Vagina (tissue), 2 donors: Measurements from ENCODE around the gene KCNK2. TPM values are rescaled to one million over a fixed set of nuclear protein-coding genes. Genes with fewer than 3 reads are reported as not detected.

Experiments
- DNase-seq, 2 donors: peaks; one replicate each; pipeline ENCODE4 v3.0.0-alpha.2; 2017; ENCODE audit errors: extremely low spot score in 2 of 2
- H3K27ac ChIP-seq: fragments of 200-600 bp; sonication (generic); one replicate; pipeline ENCODE4 v1.5.1; 2019
- H3K27me3 ChIP-seq: fragments of 200-600 bp; sonication (generic); one replicate; pipeline ENCODE4 v1.5.1; 2019
- H3K36me3 ChIP-seq, 2 donors: fragments of 200-600 bp; sonication (generic); one replicate each; pipeline ENCODE4 v1.5.1; 2017 to 2019
- H3K4me1 ChIP-seq: fragments of 200-600 bp; sonication (generic); one replicate; pipeline ENCODE4 v1.5.1; 2019
- H3K4me3 ChIP-seq, 2 donors: fragments of 200-600 bp; sonication (generic); 1 replicate in 1 of 2; 2 replicates in 1 of 2; pipeline ENCODE4 v1.5.1; 2016 to 2019
- H3K9me3 ChIP-seq: fragments of 200-600 bp; sonication (generic); one replicate; pipeline ENCODE4 v1.5.1; 2019
- POLR2A ChIP-seq, 2 donors: fragments of 450-650 bp; IDR thresholded peaks; one replicate each; pipeline ENCODE4 v1.6.1; 2017; ENCODE audit warnings: antibody characterized with exemption in 2 of 2, mild to moderate bottlenecking in 2 of 2, moderate library complexity in 2 of 2
- POLR2AphosphoS5 ChIP-seq, 2 donors: sonication (generic); formaldehyde crosslinking; IDR thresholded peaks; one replicate each; pipeline ENCODE4 v1.9.0; 2017; ENCODE audit warnings: antibody characterized with exemption in 2 of 2, mild to moderate bottlenecking in 2 of 2, low read depth in 1 of 2; ENCODE audit not compliant: insufficient read depth in 1 of 2
- intact Hi-C: fragments of 100-400 bp; cut with DNase I; formaldehyde crosslinking; loops from one replicate; pipeline ENCODE4 v1.15.1; 2023
- total RNA-seq: library from RNA; depleted of rRNA; stranded (reverse); fragments of >200 nt; gene quantifications from one replicate; pipeline ENCODE4 v1.2.3, GENCODE V29; 2016
- TF ChIP-seq, protein P1 (sequence below), 3 experiments: fragments of 450-650 bp in 2 of 3; fragments of 200-600 bp in 1 of 3; sonication (generic) in 1 of 3; IDR thresholded peaks; one replicate each; pipeline ENCODE4 v1.5.1; 2017 to 2019; ENCODE audit warnings: antibody characterized with exemption in 3 of 3, mild to moderate bottlenecking in 2 of 3, moderate library complexity in 2 of 3

KCNK2 gene
- total RNA-seq, 1 donor from 2014 or later = 2.5 TPM

DNA sequence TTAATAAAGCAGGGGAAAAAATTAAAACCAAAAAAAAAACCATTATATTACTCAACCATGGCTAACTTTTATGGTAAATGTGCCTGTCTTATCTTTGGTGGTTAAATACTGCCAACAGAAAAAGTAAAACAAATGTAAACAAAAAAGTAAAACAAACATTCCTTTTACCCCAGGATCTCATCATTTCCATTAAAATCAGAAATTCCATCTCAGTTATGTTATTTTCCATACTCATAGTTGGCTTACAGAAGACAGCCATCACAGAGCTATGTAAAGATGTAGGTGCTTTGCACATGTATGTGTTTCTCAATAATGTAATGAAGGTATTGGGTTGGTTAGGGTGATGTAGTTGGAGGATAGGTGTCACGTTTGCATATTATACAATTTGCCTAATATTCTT lies 185.0 kb downstream of the KCNK2 start:
- intact Hi-C loops = no loop called here
- H3K9me3 ChIP-seq = no peaks in the 10 kb centered on the region
- H3K36me3 ChIP-seq = no peaks in the 10 kb centered on the region
- H3K27me3 ChIP-seq = no peaks in the 10 kb centered on the region
- TF ChIP-seq POLR2AphosphoS5 (IDR thresholded peaks at IDR 0.05; ENCODE audit: insufficient read depth in 1 of 2, low read depth in 1 of 2) = no peak
- TF ChIP-seq, protein P1, sequence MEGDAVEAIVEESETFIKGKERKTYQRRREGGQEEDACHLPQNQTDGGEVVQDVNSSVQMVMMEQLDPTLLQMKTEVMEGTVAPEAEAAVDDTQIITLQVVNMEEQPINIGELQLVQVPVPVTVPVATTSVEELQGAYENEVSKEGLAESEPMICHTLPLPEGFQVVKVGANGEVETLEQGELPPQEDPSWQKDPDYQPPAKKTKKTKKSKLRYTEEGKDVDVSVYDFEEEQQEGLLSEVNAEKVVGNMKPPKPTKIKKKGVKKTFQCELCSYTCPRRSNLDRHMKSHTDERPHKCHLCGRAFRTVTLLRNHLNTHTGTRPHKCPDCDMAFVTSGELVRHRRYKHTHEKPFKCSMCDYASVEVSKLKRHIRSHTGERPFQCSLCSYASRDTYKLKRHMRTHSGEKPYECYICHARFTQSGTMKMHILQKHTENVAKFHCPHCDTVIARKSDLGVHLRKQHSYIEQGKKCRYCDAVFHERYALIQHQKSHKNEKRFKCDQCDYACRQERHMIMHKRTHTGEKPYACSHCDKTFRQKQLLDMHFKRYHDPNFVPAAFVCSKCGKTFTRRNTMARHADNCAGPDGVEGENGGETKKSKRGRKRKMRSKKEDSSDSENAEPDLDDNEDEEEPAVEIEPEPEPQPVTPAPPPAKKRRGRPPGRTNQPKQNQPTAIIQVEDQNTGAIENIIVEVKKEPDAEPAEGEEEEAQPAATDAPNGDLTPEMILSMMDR (IDR thresholded peaks at IDR 0.05) = no peak
- TF ChIP-seq POLR2A (IDR thresholded peaks at IDR 0.05) = no peak
- H3K27ac ChIP-seq = no peak overlapping the region
- DNase-seq = no peak
- H3K4me3 ChIP-seq = no peak overlapping the region
- H3K4me1 ChIP-seq = no peaks in the 10 kb centered on the region

DNA sequence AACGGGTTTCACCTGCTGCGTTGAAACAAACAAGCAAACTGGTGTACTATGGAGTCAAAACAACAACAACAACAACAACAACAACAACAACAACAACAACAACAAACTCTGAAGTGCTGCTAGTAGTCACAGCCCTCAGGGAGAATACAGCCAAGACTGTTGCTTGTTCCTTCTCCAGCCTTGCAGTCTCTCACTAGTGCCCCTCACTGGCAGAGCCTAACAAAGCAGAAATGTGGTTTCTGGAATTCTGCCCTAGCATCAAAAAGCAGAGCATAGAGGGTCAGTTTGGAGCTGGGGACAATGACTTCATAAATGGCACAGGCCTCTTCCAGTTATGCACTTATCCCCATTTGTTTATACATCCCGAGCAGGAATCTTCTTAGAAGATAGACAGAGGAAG lies 187.4 kb downstream of the KCNK2 start:
- H3K36me3 ChIP-seq = no peaks in the 10 kb centered on the region
- intact Hi-C loops = no loop called here
- no peak for DNase-seq
- no peaks in the 10 kb centered on the region for H3K4me1 ChIP-seq
- no peaks in the 10 kb centered on the region for H3K27me3 ChIP-seq
- no peak overlapping the region for H3K27ac ChIP-seq
- no peak for TF ChIP-seq POLR2AphosphoS5 (IDR thresholded peaks at IDR 0.05; ENCODE audit: insufficient read depth in 1 of 2, low read depth in 1 of 2)
- no peak for TF ChIP-seq POLR2A (IDR thresholded peaks at IDR 0.05)
- TF ChIP-seq, protein P1 (IDR thresholded peaks at IDR 0.05) = no peak
- no peak overlapping the region for H3K4me3 ChIP-seq
- H3K9me3 ChIP-seq = no peaks in the 10 kb centered on the region

DNA sequence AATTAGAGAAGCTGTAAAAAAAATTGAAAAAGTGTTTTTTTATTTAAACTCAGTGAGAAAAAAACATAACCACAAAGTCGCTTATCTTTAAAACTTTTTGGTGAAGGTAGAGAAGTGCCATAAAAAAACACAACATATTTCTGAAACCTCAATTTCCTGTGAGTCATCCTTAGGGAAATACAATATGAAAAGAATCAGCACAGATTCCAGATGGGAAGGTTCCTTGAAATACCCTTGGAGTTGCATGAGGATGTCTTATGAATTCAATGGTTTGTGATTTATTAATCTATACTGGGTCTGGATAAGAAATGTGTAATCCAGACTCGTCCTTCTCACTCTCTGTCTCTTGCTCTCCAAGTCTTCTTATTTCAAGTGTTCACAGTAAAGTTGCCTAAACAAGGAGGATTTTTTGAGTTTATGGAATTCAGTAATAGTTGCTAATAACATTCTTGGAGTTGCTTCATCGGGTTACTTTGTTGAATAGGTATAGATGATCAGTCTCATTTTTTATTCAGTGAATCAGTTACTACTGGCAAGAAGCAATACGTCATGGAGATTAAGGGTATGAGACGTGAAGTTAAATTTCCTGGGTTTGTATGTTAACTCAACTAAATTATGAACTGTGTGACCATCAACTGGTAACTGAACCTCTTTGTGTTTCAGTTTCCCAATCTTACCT lies 191.4 kb downstream of the KCNK2 start:
- no peak for DNase-seq
- TF ChIP-seq POLR2A (IDR thresholded peaks at IDR 0.05) = no peak
- TF ChIP-seq, protein P1 (IDR thresholded peaks at IDR 0.05) = no peak
- TF ChIP-seq POLR2AphosphoS5 (IDR thresholded peaks at IDR 0.05; ENCODE audit: insufficient read depth in 1 of 2, low read depth in 1 of 2) = no peak
- no peaks in the 10 kb centered on the region for H3K36me3 ChIP-seq
- no peak overlapping the region for H3K27ac ChIP-seq
- H3K4me3 ChIP-seq = no peak overlapping the region
- H3K27me3 ChIP-seq = no peaks in the 10 kb centered on the region
- intact Hi-C loops = no loop called here
- H3K4me1 ChIP-seq = no peaks in the 10 kb centered on the region
- no peaks in the 10 kb centered on the region for H3K9me3 ChIP-seq

DNA sequence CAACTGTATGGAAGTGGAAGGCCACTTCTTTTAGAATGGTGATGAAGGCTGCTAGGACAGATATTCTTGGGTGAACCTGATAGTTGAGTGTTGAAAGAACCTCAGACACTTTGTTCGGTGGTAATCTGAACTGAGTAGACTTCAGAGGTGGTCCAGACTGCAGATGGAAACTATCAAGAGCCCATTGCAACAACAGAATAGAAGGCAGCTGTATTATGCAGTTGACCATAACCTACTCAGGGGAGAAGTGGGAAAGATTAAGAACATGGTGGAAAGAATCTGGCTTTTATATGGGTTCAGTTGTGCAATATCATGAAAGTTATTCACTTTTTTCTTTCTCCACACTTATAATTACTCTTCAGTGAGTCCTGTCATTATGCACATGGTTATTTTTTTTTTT lies 194.0 kb downstream of the KCNK2 start:
- TF ChIP-seq, protein P1 (IDR thresholded peaks at IDR 0.05) = no peak
- TF ChIP-seq POLR2A (IDR thresholded peaks at IDR 0.05) (no peak), POLR2AphosphoS5 (IDR thresholded peaks at IDR 0.05; ENCODE audit: insufficient read depth in 1 of 2, low read depth in 1 of 2) (no peak)
- Histone ChIP-seq H3K27me3 (no peaks in the 10 kb centered on the region), H3K4me1 (no peaks in the 10 kb centered on the region), H3K27ac (no peak overlapping the region), H3K9me3 (no peaks in the 10 kb centered on the region), H3K4me3 (no peak overlapping the region), H3K36me3 (no peaks in the 10 kb centered on the region)
- intact Hi-C loops = no loop called here
- DNase-seq = no peak

DNA sequence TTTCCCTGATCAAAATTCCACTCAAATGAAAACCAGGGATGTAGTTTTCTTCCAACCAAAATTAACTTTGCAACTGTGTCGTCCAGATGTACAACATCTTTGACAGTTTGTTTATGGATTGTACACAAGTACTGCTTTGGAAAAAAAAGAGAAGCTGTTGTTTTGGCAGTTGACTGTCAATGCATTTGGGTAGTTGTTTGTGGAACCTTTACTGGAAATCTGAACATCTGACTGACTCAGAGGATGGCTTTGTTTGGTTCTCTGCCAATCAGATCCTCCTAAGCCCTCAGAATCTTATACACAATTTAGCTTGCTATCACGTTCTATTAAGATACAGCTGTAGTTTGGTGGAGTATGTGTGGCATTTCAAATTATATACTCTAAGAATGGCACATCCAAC lies 195.0 kb downstream of the KCNK2 start:
- Histone ChIP-seq H3K27ac (no peak overlapping the region), H3K4me1 (no peaks in the 10 kb centered on the region), H3K36me3 (no peaks in the 10 kb centered on the region), H3K9me3 (no peaks in the 10 kb centered on the region), H3K4me3 (no peak overlapping the region), H3K27me3 (no peaks in the 10 kb centered on the region)
- TF ChIP-seq, protein P1 (IDR thresholded peaks at IDR 0.05) = no peak
- TF ChIP-seq POLR2A (IDR thresholded peaks at IDR 0.05) (no peak), POLR2AphosphoS5 (IDR thresholded peaks at IDR 0.05; ENCODE audit: insufficient read depth in 1 of 2, low read depth in 1 of 2) (no peak)
- intact Hi-C loops = no loop called here
- no peak for DNase-seq
